BE2C (cell line): ENCODE measurements around the gene ITGB3.

Experiments
- DNase-seq: peaks from one replicate; pipeline ENCODE4 v3.0.0-alpha.2; 2020
- H3K27me3 ChIP-seq: fragments of 250-450 bp; sonication (Bioruptor Pico); 2 replicates; pipeline ENCODE4 v1.5.1; 2020; ENCODE audit warnings: mild to moderate bottlenecking
- H3K36me3 ChIP-seq: fragments of 250-450 bp; sonication (Bioruptor Pico); 2 replicates; pipeline ENCODE4 v1.5.1; 2020; ENCODE audit warnings: mild to moderate bottlenecking
- H3K4me1 ChIP-seq: fragments of 250-450 bp; sonication (Bioruptor Pico); 2 replicates; pipeline ENCODE4 v1.5.1; 2020
- H3K4me3 ChIP-seq: 2 replicates; pipeline ENCODE4 v1.5.1; 2011; ENCODE audit warnings: low read depth, low read length
- H3K9me3 ChIP-seq: fragments of 250-450 bp; sonication (Bioruptor Pico); 2 replicates; pipeline ENCODE4 v1.5.1; 2020
- CTCF ChIP-seq: IDR thresholded peaks from 2 replicates; pipeline ENCODE4 v1.5.1; 2012; ENCODE audit warnings: mild to moderate bottlenecking, low read depth, low read length

Gene ITGB3

GRCh38 chr17:47246120-47246519, 7.5 kb upstream of the ITGB3 start:
- no peak for DNase-seq
- no peaks in the 10 kb centered on the region for H3K4me1 ChIP-seq
- no peaks in the 10 kb centered on the region for H3K9me3 ChIP-seq
- no peaks in the 10 kb centered on the region for H3K36me3 ChIP-seq
- no peak overlapping the region for H3K4me3 ChIP-seq
- TF ChIP-seq CTCF: no peak
- H3K27me3 ChIP-seq: no peaks in the 10 kb centered on the region

GRCh38 chr17:47250855-47251254, 2.8 kb upstream of the ITGB3 start:
- Histone ChIP-seq H3K36me3 (no peaks in the 10 kb centered on the region), H3K9me3 (no peaks in the 10 kb centered on the region), H3K27me3 (peaks cover 3% of the 10 kb centered on the region; the same call in 1 of the 2 replicates), H3K4me1 (0 out of 2 replicates have a peak, but pooled peaks cover 2% of the 10 kb centered on the region), H3K4me3 (no peak overlapping the region)
- DNase-seq: no peak
- TF ChIP-seq CTCF: no peak

GRCh38 chr17:47251421-47251940, 2.1 kb upstream of the ITGB3 start:
- Histone ChIP-seq H3K27me3 (peaks cover 3% of the 10 kb centered on the region; the same call in 1 of the 2 replicates), H3K36me3 (no peaks in the 10 kb centered on the region), H3K4me1 (0 out of 2 replicates have a peak, but pooled peaks cover 2% of the 10 kb centered on the region), H3K4me3 (no peak overlapping the region), H3K9me3 (no peaks in the 10 kb centered on the region)
- no peak for TF ChIP-seq CTCF
- DNase-seq: no peak

GRCh38 chr17:47252209-47252608, 1.4 kb upstream of the ITGB3 start:
- peaks cover 3% of the 10 kb centered on the region; the same call in 1 of the 2 replicates for H3K27me3 ChIP-seq
- no peak for DNase-seq

GRCh38 chr17:47252766-47253512, 688 bp upstream of the ITGB3 start:
- H3K27me3 ChIP-seq: peaks cover 3% of the 10 kb centered on the region; the same call in 1 of the 2 replicates
- no peak for TF ChIP-seq CTCF
- no peaks in the 10 kb centered on the region for H3K36me3 ChIP-seq
- 0 out of 2 replicates have a peak, but pooled peaks cover 2% of the 10 kb centered on the region for H3K4me1 ChIP-seq
- no peak for DNase-seq
- H3K4me3 ChIP-seq: peak overlapping the region; percentile 68
- no peaks in the 10 kb centered on the region for H3K9me3 ChIP-seq

More at GRCh38 chr17:47252209-47252608, 1.4 kb upstream of the ITGB3 start:
- H3K4me1 ChIP-seq: 0 out of 2 replicates have a peak, but pooled peaks cover 2% of the 10 kb centered on the region
- H3K4me3 ChIP-seq: no peak overlapping the region
- TF ChIP-seq CTCF: no peak
- H3K36me3 ChIP-seq: no peaks in the 10 kb centered on the region
- no peaks in the 10 kb centered on the region for H3K9me3 ChIP-seq

- peak overlapping the region; percentile 68 for H3K4me3 ChIP-seq
- H3K27me3 ChIP-seq: peaks cover 3% of the 10 kb centered on the region; the same call in 1 of the 2 replicates
- no peak for TF ChIP-seq CTCF
- DNase-seq: no peak
- 0 out of 2 replicates have a peak, but pooled peaks cover 2% of the 10 kb centered on the region for H3K4me1 ChIP-seq
- H3K9me3 ChIP-seq: no peaks in the 10 kb centered on the region
- H3K36me3 ChIP-seq: no peaks in the 10 kb centered on the region
Observed at GRCh38 chr17:47254403-47254943, 846 bp downstream of the ITGB3 start.
